Endothelial cell of umbilical vein (primary cell): ENCODE results near the gene DMBX1. TPM values are rescaled to one million over a fixed set of nuclear protein-coding genes. Genes with fewer than 3 reads are reported as not detected.

Source experiments
- BruUV-seq: library from RNA; stranded (reverse); fragments of 400-500 nt; replicated peaks from 2 replicates; lab custom pipeline; 2021; lab: Mats Ljungman, UMichigan
- CTCF ChIA-PET: fragments of 300-600, 350-600 bp; sonication (Branson Sonifier 250); formaldehyde crosslinking; loops from one replicate; lab custom pipeline; 2021; ENCODE audit warnings: antibody characterized with exemption, inconsistent platforms; lab: Charles Lee
- POLR2A ChIA-PET: fragments of 300-600, 350-600 bp; sonication (Branson Sonifier 250); formaldehyde crosslinking; loops from one replicate; lab custom pipeline; 2021; ENCODE audit warnings: antibody characterized with exemption, inconsistent platforms; lab: Charles Lee
- DNase-seq: peaks from one replicate; pipeline ENCODE4 v3.0.0-alpha.2; 2011; ENCODE audit warnings: low read depth, low spot score
- FAIRE-seq: peaks from 2 replicates; lab custom pipeline; 2011; peaks lifted over from hg19 to GRCh38; lab: Jason Lieb, UNC
- H2AFZ ChIP-seq: 2 replicates; pipeline ENCODE4 v1.6.0; 2012; ENCODE audit warnings: low read depth, low read length, control low read depth, inconsistent platforms
- H3K27ac ChIP-seq: 2 replicates; pipeline ENCODE4 v1.5.1; 2011; ENCODE audit warnings: low read depth, mild to moderate bottlenecking, control low read depth, low read length, moderate library complexity; ENCODE audit not compliant: insufficient read depth
- H3K27me3 ChIP-seq, 2 experiments: 2 replicates each; pipeline versions ENCODE4 v1.6.0 to v1.6.1; 2011; ENCODE audit warnings: low read length in 2 of 2, mixed read lengths in 1 of 2; ENCODE audit not compliant: control insufficient read depth in 2 of 2, insufficient read depth in 2 of 2
- H3K36me3 ChIP-seq, 2 experiments: 2 replicates in 1 of 2; 3 replicates in 1 of 2; pipeline ENCODE4 v1.5.1; 2011; ENCODE audit warnings: low read length in 2 of 2, mild to moderate bottlenecking in 1 of 2, moderate library complexity in 1 of 2; ENCODE audit not compliant: control insufficient read depth in 2 of 2, insufficient read depth in 2 of 2; ENCODE audit errors: extremely low read depth in 1 of 2
- H3K4me1 ChIP-seq: 3 replicates; pipeline ENCODE4 v1.5.1; 2011; ENCODE audit warnings: mild to moderate bottlenecking, low read length; ENCODE audit not compliant: control insufficient read depth, insufficient read depth; ENCODE audit errors: extremely low read depth
- H3K4me2 ChIP-seq: 2 replicates; pipeline ENCODE4 v1.6.1; 2011; ENCODE audit warnings: low read length, control low read depth, mixed read lengths; ENCODE audit not compliant: insufficient read depth
- H3K4me3 ChIP-seq, 3 experiments: fragments of 200-600 bp in 1 of 3; sonication (generic), shearing (Covaris generic) in 1 of 3; replicated peaks in 1 of 3; 2 replicates each; pipeline ENCODE4 v1.5.1; 2011 to 2016; ENCODE audit warnings: control low read depth in 3 of 3, low read length in 3 of 3, mild to moderate bottlenecking in 2 of 3, inconsistent platforms in 1 of 3, low read depth in 1 of 3, moderate library complexity in 1 of 3; ENCODE audit not compliant: insufficient read depth in 1 of 3
- H3K79me2 ChIP-seq: 2 replicates; pipeline ENCODE4 v1.6.0; 2012; ENCODE audit warnings: low read length, inconsistent platforms; ENCODE audit not compliant: control insufficient read depth, insufficient read depth
- H3K9ac ChIP-seq: replicated peaks from 2 replicates; pipeline ENCODE3; 2011; ENCODE audit warnings: low read length, control low read depth; ENCODE audit not compliant: insufficient read depth; ENCODE audit errors: extremely low read depth
- H3K9me1 ChIP-seq: replicated peaks from 3 replicates; pipeline ENCODE4 v1.6.0; 2011; ENCODE audit warnings: mild to moderate bottlenecking, low read length; ENCODE audit not compliant: control insufficient read depth, insufficient read depth; ENCODE audit errors: extremely low read depth
- H3K9me3 ChIP-seq: replicated peaks from 2 replicates; pipeline ENCODE4 v1.5.1; 2012; ENCODE audit warnings: low read length, inconsistent platforms; ENCODE audit not compliant: control insufficient read depth, insufficient read depth
- H4K20me1 ChIP-seq: replicated peaks from 2 replicates; pipeline ENCODE3; 2011; ENCODE audit warnings: mild to moderate bottlenecking, low read length; ENCODE audit not compliant: control insufficient read depth, insufficient read depth; ENCODE audit errors: extremely low read depth
- CTCF ChIP-seq, 2 donors: IDR thresholded peaks; 1 replicate in 1 of 2; 2 replicates in 1 of 2; pipeline ENCODE4 v1.5.1; 2011; ENCODE audit warnings: low read length in 2 of 2, mild to moderate bottlenecking in 2 of 2, moderate library complexity in 2 of 2, control low read depth in 1 of 2, inconsistent platforms in 1 of 2, low read depth in 1 of 2; ENCODE audit not compliant: insufficient read depth in 1 of 2; ENCODE audit errors: extremely low read depth in 1 of 2
- EZH2 ChIP-seq: IDR thresholded peaks from 2 replicates; pipeline ENCODE4 v1.6.1; 2012; ENCODE audit warnings: borderline replicate concordance, low read depth, mild to moderate bottlenecking, moderate library complexity, low read length, inconsistent platforms; ENCODE audit not compliant: severe bottlenecking
- FOS ChIP-seq: IDR thresholded peaks from 2 replicates; pipeline ENCODE4 v1.6.1; 2011; ENCODE audit warnings: mild to moderate bottlenecking, low read length, moderate library complexity, borderline replicate concordance; ENCODE audit not compliant: insufficient read depth
- GATA2 ChIP-seq: IDR thresholded peaks from 2 replicates; pipeline ENCODE4 v1.7.0; 2011; ENCODE audit warnings: low read depth, mild to moderate bottlenecking, moderate library complexity, mixed read lengths, low read length; ENCODE audit not compliant: insufficient read length, insufficient read depth
- JUN ChIP-seq: IDR thresholded peaks from 2 replicates; pipeline ENCODE4 v1.6.1; 2011; ENCODE audit warnings: borderline replicate concordance, low read depth; ENCODE audit not compliant: insufficient read length, insufficient read depth
- MYC ChIP-seq: IDR thresholded peaks from one replicate; pipeline ENCODE4 v1.6.1; 2011; ENCODE audit warnings: mild to moderate bottlenecking, low read depth, low read length
- POLR2A ChIP-seq: IDR thresholded peaks from 2 replicates; pipeline ENCODE4 v1.6.1; 2012; ENCODE audit warnings: low read depth, mild to moderate bottlenecking, control low read depth, low read length
- POLR2AphosphoS5 ChIP-seq: IDR thresholded peaks from 2 replicates; pipeline ENCODE4 v1.6.1; 2012; ENCODE audit warnings: low read depth, mild to moderate bottlenecking, control low read depth, low read length, moderate library complexity; ENCODE audit not compliant: insufficient read depth
- dilution Hi-C: fragments of 300-500 bp; cut with MboI; formaldehyde crosslinking; loops from one replicate; pipeline ENCODE4 v1.15.0; 2019; ENCODE audit warnings: low sequenced_read_pairs; ENCODE audit not compliant: extremely low pct_ligation_motif_present
- intact Hi-C: fragments of 100-400 bp; cut with micrococcal nuclease; formaldehyde crosslinking; loops from one replicate; pipeline ENCODE4 v1.10.0; 2022
- polyA plus RNA-seq, 4 experiments: library from polyadenylated mRNA; depleted of rRNA in 3 of 4; stranded (reverse) in 3 of 4; unstranded in 1 of 4; fragments of >200 nt; gene quantifications; 2 replicates each; pipeline versions ENCODE4 v1.2.1 to v1.2.3, GENCODE V29; 2011 to 2012; ENCODE audit warnings: missing spikeins in 1 of 4
- total RNA-seq: library from RNA; stranded (reverse); gene quantifications from 2 replicates; pipeline ENCODE4 v1.2.3, GENCODE V29; 2021
- TF ChIP-seq, protein P1 (sequence below): IDR thresholded peaks from 2 replicates; pipeline ENCODE4 v1.6.1; 2011; ENCODE audit not compliant: insufficient read depth, insufficient read length

The DMBX1 gene
- total and polyA plus RNA-seq, 2 donors (not counting 3 experiments of a cell fraction or from before 2014, with no cell fraction given) = not detected

GRCh38 chr1:46522969-46523320, 33.3 kb downstream of the DMBX1 start:
- FAIRE-seq (no peak), DNase-seq (no peak)
- Histone ChIP-seq H3K9me3 (no peaks in the 10 kb centered on the region), H3K27ac (no peak overlapping the region), H3K27me3 (peaks cover 46 to 49% of the 10 kb centered on the region in 2 experiments), H2AFZ (no peak overlapping the region), H3K9me1 (no peaks in the 10 kb centered on the region), H3K4me3 (no peak overlapping the region), H3K4me1 (no peaks in the 10 kb centered on the region), H3K4me2 (no peak overlapping the region), H3K9ac (no peak overlapping the region), H3K36me3 (no peaks in the 10 kb centered on the region), H4K20me1 (no peaks in the 10 kb centered on the region), H3K79me2 (no peaks in the 10 kb centered on the region)
- TF ChIP-seq EZH2 (peak; percentile 17), MYC (no peak)
- ChIA-PET CTCF (interaction anchor here (1.2 to 3.2 kb wide), 7 partner anchors 10 to 116 kb away, joined by 3 to 16 read pairs (median 6); no protein-coding TSS in a partner anchor), POLR2A (no interaction called here)
- no TSS peak for BruUV-seq
- dilution Hi-C loops = no loop called here
- intact Hi-C loops = no loop called here

- no peaks in the 10 kb centered on the region for H3K9me1 ChIP-seq
- H3K27ac ChIP-seq = no peak overlapping the region
- H4K20me1 ChIP-seq = no peaks in the 10 kb centered on the region
- H3K9me3 ChIP-seq = no peaks in the 10 kb centered on the region
- peaks cover 47 to 53% of the 10 kb centered on the region in 2 experiments for H3K27me3 ChIP-seq
- TF ChIP-seq FOS (no peak), CTCF (IDR thresholded peaks at IDR 0.05; ENCODE audit: extremely low read depth in 1 of 2, insufficient read depth in 1 of 2, low read depth in 1 of 2, low read length in 2 of 2) (no peak), GATA2 (no peak), JUN (no peak), POLR2A (no peak), MYC (no peak), EZH2 (no peak), POLR2AphosphoS5 (no peak)
- TF ChIP-seq, protein P1, sequence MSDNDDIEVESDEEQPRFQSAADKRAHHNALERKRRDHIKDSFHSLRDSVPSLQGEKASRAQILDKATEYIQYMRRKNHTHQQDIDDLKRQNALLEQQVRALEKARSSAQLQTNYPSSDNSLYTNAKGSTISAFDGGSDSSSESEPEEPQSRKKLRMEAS = no peak
- H3K79me2 ChIP-seq = no peaks in the 10 kb centered on the region
- H3K4me3 ChIP-seq = no peak overlapping the region
- H3K36me3 ChIP-seq = no peaks in the 10 kb centered on the region
- intact Hi-C loops = no loop called here
- no TSS peak for BruUV-seq
- H3K9ac ChIP-seq = no peak overlapping the region
- no peak overlapping the region for H2AFZ ChIP-seq
- dilution Hi-C loops = no loop called here
- H3K4me1 ChIP-seq = no peaks in the 10 kb centered on the region
- H3K4me2 ChIP-seq = no peak overlapping the region
- FAIRE-seq (no peak), DNase-seq (no peak)
- ChIA-PET POLR2A (no interaction called here), CTCF (interaction anchor here (1.1 to 3.2 kb wide), 6 partner anchors 16 to 117 kb away, joined by 3 to 16 read pairs (median 4); no protein-coding TSS in a partner anchor)
Observed at GRCh38 chr1:46523496-46524353, 34.1 kb downstream of the DMBX1 start.
